ENCODE results near the gene CASKIN1. TPM values are rescaled to one million over a fixed set of nuclear protein-coding genes. Genes with fewer than 3 reads are reported as not detected.
"Not testable (repeated sequence)": the region's sequence is repeated elsewhere in the genome, so short reads cannot be mapped to it uniquely, and the experiment has no call there.

The CASKIN1 gene
- total and polyA plus RNA-seq, 4 donors = 0.13 to 0.28 (median 0.15) TPM; not detected in 1

DNA sequence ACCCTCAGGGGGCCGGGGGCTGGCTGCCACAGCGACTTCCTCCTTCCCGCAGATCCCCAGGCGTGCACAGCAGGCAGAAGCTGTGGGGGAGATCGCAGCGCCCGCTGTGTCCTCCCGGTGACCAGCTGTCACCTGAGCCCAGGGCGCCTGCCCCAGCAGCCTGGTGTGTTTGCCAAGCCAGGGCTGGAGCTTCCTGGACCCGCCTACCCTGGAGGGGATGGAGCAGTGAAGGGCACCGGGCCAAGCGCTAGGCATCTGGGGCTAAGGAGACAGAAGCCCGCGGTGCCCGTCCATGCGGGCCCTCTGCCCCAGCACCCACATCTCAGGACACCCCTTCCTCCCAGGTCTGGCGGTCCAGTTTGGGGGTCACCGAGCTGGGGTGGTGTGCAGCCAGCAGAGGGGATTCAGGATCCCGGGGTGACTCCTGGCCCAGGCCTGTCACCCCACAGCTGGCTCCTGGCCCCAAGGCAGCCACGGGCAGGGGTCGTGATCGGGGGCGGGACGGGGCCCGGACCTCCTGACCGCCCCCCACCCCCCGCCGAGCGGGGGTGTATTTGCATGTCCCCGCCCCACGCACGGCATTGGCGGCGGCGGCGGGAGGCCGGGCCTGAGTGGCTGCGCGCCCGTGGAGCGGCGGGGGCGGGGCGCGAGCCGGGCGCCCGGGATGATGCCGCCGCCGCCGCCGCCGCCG is 48.3 kb downstream of the CASKIN1 start, which contains the start of gene RAB26:
TSS of gene RAB26 (plus strand) at position 645 of the 691 bp plus-strand sequence. CDS start 159 bp downstream, outside the sequence.
- Histone ChIP-seq H3K27me3 (ENCODE audit: control insufficient read depth in 1 of 2, insufficient read depth in 2 of 2, low read length in 1 of 2) (no peaks in the 10 kb centered on the region), H3K4me1 (ENCODE audit: control insufficient read depth in 1 of 2, insufficient read depth in 2 of 2, low read length in 2 of 2) (no peaks in the 10 kb centered on the region), H3K4me3 (ENCODE audit: low read length in 2 of 2) (peak within 1 kb of the TSS; percentile 27 to 28), H3K27ac (ENCODE audit: low read depth in 1 of 2, low read length in 2 of 2) (no peak within 1 kb of the TSS), H3K36me3 (ENCODE audit: control insufficient read depth in 1 of 2, insufficient read depth in 2 of 2, low read length in 1 of 2) (no peaks in the 10 kb centered on the region), H3K9me3 (ENCODE audit: control insufficient read depth, low read length) (no peaks in the 10 kb centered on the region)
- intact Hi-C loops (cut with DNase I) = no loop called here
- peak; percentile 77 for ATAC-seq (ENCODE audit: low FRiP score)
- peak; percentile 89 to 90 for DNase-seq
- WGBS, 2 donors = 3 to 5% methylated on average over 21 to 55 of the region's 55 CpGs

DNA sequence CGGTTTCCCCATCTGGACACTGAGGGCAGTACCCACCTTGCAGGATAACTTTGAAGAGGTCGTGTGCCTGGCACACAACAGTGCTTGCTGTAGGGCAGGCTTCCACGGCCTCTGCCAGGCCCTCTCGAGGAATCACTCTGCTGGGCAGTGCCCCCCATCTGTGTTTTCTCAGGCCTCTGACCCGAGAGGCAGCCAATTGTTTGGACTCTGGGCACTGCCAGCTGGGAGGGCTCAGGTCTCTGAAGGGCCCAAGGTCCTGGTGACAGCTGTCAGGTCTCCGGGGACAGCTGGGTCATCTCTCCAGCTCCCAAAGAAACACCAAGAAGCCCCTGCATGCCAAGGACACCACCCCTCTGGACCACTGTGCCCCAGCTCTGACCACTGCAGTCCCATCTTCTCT is 49.0 kb downstream of the CASKIN1 start:
- intact Hi-C loops (cut with DNase I) = no loop called here
- ATAC-seq (ENCODE audit: low FRiP score) = no peak
- Histone ChIP-seq H3K9me3 (ENCODE audit: control insufficient read depth, low read length) (no peaks in the 10 kb centered on the region), H3K27me3 (ENCODE audit: control insufficient read depth in 1 of 2, insufficient read depth in 2 of 2, low read length in 1 of 2) (no peaks in the 10 kb centered on the region), H3K4me1 (ENCODE audit: control insufficient read depth in 1 of 2, insufficient read depth in 2 of 2, low read length in 2 of 2) (no peaks in the 10 kb centered on the region), H3K36me3 (ENCODE audit: control insufficient read depth in 1 of 2, insufficient read depth in 2 of 2, low read length in 1 of 2) (no peaks in the 10 kb centered on the region), H3K27ac (ENCODE audit: low read depth in 1 of 2, low read length in 2 of 2) (no peak overlapping the region), H3K4me3 (ENCODE audit: low read length in 2 of 2) (no peak overlapping the region)
- no peak for DNase-seq
- WGBS, 2 donors = 49 to 52% methylated on average over 6 of the region's 6 CpGs

DNA sequence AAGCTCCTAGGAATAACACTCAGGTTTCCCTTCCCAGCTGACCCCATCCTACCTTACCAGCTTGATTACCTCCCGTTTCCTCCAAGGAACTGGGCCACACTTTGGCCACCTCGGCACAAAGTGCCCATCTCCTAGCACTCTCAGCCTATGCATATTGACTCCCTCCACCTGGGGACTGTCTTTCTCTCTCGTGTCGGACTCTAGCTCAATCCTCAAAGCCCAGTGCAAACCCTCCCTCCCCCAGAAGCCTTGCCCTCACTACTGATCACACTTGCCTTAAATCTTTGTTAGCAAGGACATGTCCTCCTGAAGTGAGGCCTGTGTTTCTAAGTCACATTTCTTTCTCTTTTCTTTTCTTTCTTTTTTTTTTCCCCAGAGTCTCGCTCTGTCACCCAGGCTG is 50.6 kb downstream of the CASKIN1 start:
- intact Hi-C loops (cut with DNase I) = no loop called here
- no peaks in the 10 kb centered on the region for H3K4me1 ChIP-seq (ENCODE audit: control insufficient read depth in 1 of 2, insufficient read depth in 2 of 2, low read length in 2 of 2)
- DNase-seq (no peak), ATAC-seq (ENCODE audit: low FRiP score) (no peak)
- WGBS, 2 donors = 82 to 88% methylated on average over 5 of the region's 5 CpGs
- no peaks in the 10 kb centered on the region for H3K9me3 ChIP-seq (ENCODE audit: control insufficient read depth, low read length)
- H3K36me3 ChIP-seq (ENCODE audit: control insufficient read depth in 1 of 2, insufficient read depth in 2 of 2, low read length in 1 of 2) = no peaks in the 10 kb centered on the region
- no peak overlapping the region for H3K27ac ChIP-seq (ENCODE audit: low read depth in 1 of 2, low read length in 2 of 2)
- no peak overlapping the region for H3K4me3 ChIP-seq (ENCODE audit: low read length in 2 of 2)
- no peaks in the 10 kb centered on the region for H3K27me3 ChIP-seq (ENCODE audit: control insufficient read depth in 1 of 2, insufficient read depth in 2 of 2, low read length in 1 of 2)

DNA sequence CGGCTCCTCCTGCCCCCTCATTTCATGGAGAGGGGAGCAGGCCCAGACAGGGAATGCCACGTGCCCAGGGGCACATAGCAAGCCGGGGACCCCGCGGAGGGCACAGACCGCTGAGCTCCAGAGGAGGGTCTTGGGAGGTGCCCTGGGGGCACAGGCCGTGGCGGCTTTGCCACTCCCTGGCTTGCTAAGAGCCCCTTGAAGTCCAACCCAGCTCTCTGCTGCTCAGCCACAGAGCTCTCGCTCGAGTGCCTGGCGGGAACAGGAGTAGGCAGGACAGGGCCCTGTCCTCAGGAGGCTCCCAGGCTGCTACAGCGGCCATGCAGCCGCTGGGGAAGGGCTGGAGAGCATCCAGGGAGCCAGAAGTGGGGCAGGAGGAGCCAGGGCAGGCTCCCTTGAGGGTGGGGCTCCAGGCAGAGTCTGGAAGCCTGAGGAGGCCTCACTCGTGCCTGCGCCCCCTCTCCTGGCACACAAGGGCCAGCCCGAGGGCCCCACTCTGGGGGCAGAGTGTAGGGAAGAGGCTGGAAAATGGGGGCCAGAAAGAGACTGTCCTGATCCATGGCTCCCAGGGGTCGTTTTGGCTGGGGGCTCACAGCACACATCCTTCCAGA is 52.4 kb downstream of the CASKIN1 start:
- H3K27me3 ChIP-seq (ENCODE audit: control insufficient read depth in 1 of 2, insufficient read depth in 2 of 2, low read length in 1 of 2) = no peaks in the 10 kb centered on the region
- no peak overlapping the region for H3K27ac ChIP-seq (ENCODE audit: low read depth in 1 of 2, low read length in 2 of 2)
- no peaks in the 10 kb centered on the region for H3K9me3 ChIP-seq (ENCODE audit: control insufficient read depth, low read length)
- ATAC-seq (ENCODE audit: low FRiP score) (no peak), DNase-seq (no peak)
- H3K4me3 ChIP-seq (ENCODE audit: low read length in 2 of 2) = no peak overlapping the region
- no peaks in the 10 kb centered on the region for H3K4me1 ChIP-seq (ENCODE audit: control insufficient read depth in 1 of 2, insufficient read depth in 2 of 2, low read length in 2 of 2)
- H3K36me3 ChIP-seq (ENCODE audit: control insufficient read depth in 1 of 2, insufficient read depth in 2 of 2, low read length in 1 of 2) = no peaks in the 10 kb centered on the region
- WGBS, 2 donors = 83 to 84% methylated on average over 17 of the region's 17 CpGs
- intact Hi-C loops (cut with DNase I) = no loop called here

DNA sequence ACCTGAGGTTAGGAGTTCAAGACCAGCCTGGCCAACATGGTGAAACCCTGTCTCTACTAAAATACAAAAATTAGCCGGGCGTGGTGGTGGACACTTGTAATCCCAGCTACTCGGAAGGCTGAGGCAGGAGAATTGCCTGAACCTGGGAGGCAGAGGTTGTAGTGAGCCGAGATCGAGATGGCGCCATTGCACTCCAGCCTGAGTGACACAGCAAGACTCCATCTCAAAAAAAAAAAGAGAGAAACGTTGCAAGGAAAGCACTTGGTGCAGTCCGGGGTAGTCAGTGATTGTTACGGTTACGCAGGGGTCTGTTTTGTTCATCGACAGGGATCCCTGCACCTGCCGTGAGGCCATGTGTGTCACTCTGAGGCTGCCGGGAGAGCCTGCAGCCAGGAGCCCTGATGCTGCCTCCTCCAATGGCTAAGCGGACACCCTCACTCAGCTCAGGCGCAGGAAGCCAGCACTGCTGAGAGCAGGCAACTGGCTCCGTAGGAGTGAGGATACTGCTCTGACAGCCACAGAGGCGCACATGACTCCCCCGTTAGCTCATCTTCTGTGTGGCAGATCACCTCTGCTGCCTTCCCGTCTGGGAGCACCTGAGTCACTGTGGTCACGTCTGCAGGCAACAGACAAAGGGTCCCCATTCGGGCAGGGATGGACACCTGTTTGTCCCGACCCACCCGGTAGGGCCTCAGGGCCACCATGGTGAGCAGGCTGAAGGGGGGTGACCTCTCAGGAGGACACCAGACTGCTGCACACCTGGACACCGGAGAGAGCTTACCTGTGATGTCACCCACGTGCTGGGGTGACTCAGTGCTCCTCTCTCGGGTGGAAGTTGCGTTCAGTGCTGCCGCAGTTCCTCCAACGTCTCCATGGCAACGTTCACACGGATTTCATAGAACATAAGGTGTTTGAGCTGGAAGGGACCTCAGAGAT is 53.2 kb downstream of the CASKIN1 start:
- intact Hi-C loops (cut with DNase I) = no loop called here
- Histone ChIP-seq H3K9me3 (ENCODE audit: control insufficient read depth, low read length) (no peaks in the 10 kb centered on the region), H3K27me3 (ENCODE audit: control insufficient read depth in 1 of 2, insufficient read depth in 2 of 2, low read length in 1 of 2) (no peaks in the 10 kb centered on the region), H3K4me3 (ENCODE audit: low read length in 2 of 2) (no peak overlapping the region), H3K27ac (ENCODE audit: low read depth in 1 of 2, low read length in 2 of 2) (no peak overlapping the region), H3K4me1 (ENCODE audit: control insufficient read depth in 1 of 2, insufficient read depth in 2 of 2, low read length in 2 of 2) (no peaks in the 10 kb centered on the region), H3K36me3 (ENCODE audit: control insufficient read depth in 1 of 2, insufficient read depth in 2 of 2, low read length in 1 of 2) (no peaks in the 10 kb centered on the region)
- DNase-seq (no peak), ATAC-seq (ENCODE audit: low FRiP score) (no peak)
- 81 to 82% methylated on average over 31 of the region's 31 CpGs for WGBS, 2 donors

DNA sequence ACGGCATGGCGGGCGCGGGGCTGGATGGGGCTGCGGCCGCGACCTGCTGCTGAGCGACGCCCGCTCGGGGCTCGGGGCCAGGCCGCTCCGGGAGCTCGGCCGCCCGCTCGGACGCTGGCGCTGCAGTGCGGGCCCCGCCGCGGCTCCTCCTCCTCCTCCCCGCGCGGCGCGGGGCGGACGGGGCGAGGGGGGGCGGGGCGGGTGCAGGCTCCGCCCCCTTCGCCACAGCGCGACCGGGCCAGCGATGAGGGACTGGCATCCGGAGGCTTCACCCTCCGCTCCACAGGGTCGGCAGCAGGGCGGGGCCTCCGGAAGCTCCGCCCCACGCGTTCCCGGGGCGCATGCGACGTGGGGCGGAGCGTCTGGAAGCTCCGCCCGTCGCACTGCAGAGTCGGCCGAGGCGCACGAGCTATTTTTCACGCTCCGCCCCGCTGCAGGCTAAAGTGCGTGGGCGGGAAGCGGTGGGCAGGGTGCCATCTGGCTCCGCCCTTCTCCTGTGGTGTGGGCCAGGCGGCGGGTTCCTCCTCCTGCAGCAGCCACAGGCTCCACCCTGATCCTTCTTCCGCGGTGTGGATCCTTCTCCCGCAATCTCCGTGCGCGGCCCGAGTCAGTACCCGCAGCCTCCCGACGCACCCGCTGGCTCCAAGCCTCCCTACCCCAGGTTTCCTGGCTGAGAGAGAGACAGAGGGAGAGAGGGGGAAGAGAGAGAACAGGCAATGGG is 60.5 kb downstream of the CASKIN1 start, which contains the start of gene PKD1:
TSS of gene PKD1 (minus strand) at position 129 of the 721 bp plus-strand sequence. CDS start 209 bp downstream, outside the sequence.
- DNase-seq = peak; percentile 99 to 100

DNA sequence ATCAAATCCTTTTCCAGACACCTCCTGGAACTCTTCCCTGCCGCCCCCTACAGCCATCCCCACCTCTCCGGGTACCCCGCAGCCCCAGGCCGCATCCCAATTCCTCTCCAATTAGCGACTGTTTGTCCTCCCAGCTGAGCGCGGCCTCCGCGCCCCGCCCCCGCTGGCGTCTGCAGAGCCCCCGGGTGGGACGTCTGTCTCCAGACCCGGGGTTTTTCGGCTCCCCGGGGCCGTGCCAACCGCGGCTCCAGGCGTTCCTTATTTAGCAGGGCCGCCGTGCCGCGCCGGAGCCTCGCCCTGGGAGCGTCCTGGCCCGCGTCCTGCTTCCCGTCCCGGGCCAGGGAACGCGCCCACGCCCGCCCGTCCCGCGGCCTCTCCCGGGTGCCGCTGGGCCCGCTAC is 61.3 kb downstream of the CASKIN1 start:
- intact Hi-C loops (cut with DNase I); ATAC-seq (ENCODE audit: low FRiP score); H3K9me3 ChIP-seq (ENCODE audit: control insufficient read depth, low read length); H3K27me3 ChIP-seq (ENCODE audit: control insufficient read depth in 1 of 2, insufficient read depth in 2 of 2, low read length in 1 of 2); H3K4me1 ChIP-seq (ENCODE audit: control insufficient read depth in 1 of 2, insufficient read depth in 2 of 2, low read length in 2 of 2); H3K36me3 ChIP-seq (ENCODE audit: control insufficient read depth in 1 of 2, insufficient read depth in 2 of 2, low read length in 1 of 2): not testable (repeated sequence)
- H3K4me3 ChIP-seq (ENCODE audit: low read length in 2 of 2) = peak overlapping the region; percentile 54 to 76
- H3K27ac ChIP-seq (ENCODE audit: low read depth in 1 of 2, low read length in 2 of 2) = peak overlapping the region in 1 of 2 donors; percentile 36
- peak in 1 of 2 donors; percentile 68 for DNase-seq
- WGBS, 2 donors = 0 to 1% methylated on average over 27 to 36 of the region's 42 CpGs

More for the DNA sequence above, 60.5 kb downstream of the CASKIN1 start, which contains the start of gene PKD1:
- H3K27me3 ChIP-seq (ENCODE audit: control insufficient read depth in 1 of 2, insufficient read depth in 2 of 2, low read length in 1 of 2); H3K4me1 ChIP-seq (ENCODE audit: control insufficient read depth in 1 of 2, insufficient read depth in 2 of 2, low read length in 2 of 2); H3K9me3 ChIP-seq (ENCODE audit: control insufficient read depth, low read length); intact Hi-C loops (cut with DNase I); H3K36me3 ChIP-seq (ENCODE audit: control insufficient read depth in 1 of 2, insufficient read depth in 2 of 2, low read length in 1 of 2): not testable (repeated sequence)
- H3K27ac ChIP-seq (ENCODE audit: low read depth in 1 of 2, low read length in 2 of 2) = peak within 1 kb of the TSS in 1 of 2 donors; percentile 68
- WGBS, 2 donors = 0% methylated on average over 43 to 76 of the region's 81 CpGs
- peak within 1 kb of the TSS; percentile 54 to 76 for H3K4me3 ChIP-seq (ENCODE audit: low read length in 2 of 2)
- peak; percentile 66 for ATAC-seq (ENCODE audit: low FRiP score)

DNA sequence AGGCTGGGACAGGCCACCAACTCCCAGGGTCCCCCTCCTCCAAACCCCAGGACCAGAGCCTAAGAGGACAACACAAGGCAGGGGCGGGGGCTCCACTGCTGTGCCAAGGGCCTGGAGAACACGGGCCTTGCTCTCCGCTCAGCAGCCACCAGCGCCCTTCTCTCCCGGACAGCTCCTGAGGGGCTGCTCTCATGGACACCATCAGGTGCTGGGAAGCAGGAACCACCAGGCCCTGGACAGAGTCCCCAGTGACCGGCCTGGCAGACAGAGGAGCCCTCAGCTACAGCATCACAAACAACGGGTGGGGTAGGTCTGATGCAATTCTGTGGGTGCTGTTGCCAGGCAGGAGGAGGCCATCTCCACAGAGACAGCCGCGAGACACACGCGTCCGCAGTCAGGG is 62.6 kb downstream of the CASKIN1 start:
- H3K4me3 ChIP-seq (ENCODE audit: low read length in 2 of 2); H3K9me3 ChIP-seq (ENCODE audit: control insufficient read depth, low read length); H3K36me3 ChIP-seq (ENCODE audit: control insufficient read depth in 1 of 2, insufficient read depth in 2 of 2, low read length in 1 of 2); DNase-seq; H3K27me3 ChIP-seq (ENCODE audit: control insufficient read depth in 1 of 2, insufficient read depth in 2 of 2, low read length in 1 of 2); intact Hi-C loops (cut with DNase I); ATAC-seq (ENCODE audit: low FRiP score); H3K4me1 ChIP-seq (ENCODE audit: control insufficient read depth in 1 of 2, insufficient read depth in 2 of 2, low read length in 2 of 2): not testable (repeated sequence)
- 4 to 9% methylated on average over 2 to 7 of the region's 12 CpGs for WGBS, 2 donors
- peak overlapping the region in 1 of 2 donors; percentile 1 for H3K27ac ChIP-seq (ENCODE audit: low read depth in 1 of 2, low read length in 2 of 2)
